HG03097 (cell line): ENCODE data around the gene ODAD4.
A peak's percentile ranks its signal among the peaks of the same experiment; 100 is the strongest.
"Not testable (repeated sequence)": the region's sequence is repeated elsewhere in the genome, so short reads cannot be mapped to it uniquely, and the experiment has no call there.

Experiments used
- ATAC-seq: cut with Tn5 transposase; IDR thresholded peaks from one replicate; pipeline ENCODE4 v1.9.1; 2021; ENCODE audit not compliant: unreplicated experiment, low FRiP score

The ODAD4 gene

GRCh38 chr17:41912925-41913324 lies 17.5 kb upstream of the ODAD4 start:
- ATAC-seq = no peak

GRCh38 chr17:41913798-41914197 lies 16.6 kb upstream of the ODAD4 start:
- no peak for ATAC-seq

DNA sequence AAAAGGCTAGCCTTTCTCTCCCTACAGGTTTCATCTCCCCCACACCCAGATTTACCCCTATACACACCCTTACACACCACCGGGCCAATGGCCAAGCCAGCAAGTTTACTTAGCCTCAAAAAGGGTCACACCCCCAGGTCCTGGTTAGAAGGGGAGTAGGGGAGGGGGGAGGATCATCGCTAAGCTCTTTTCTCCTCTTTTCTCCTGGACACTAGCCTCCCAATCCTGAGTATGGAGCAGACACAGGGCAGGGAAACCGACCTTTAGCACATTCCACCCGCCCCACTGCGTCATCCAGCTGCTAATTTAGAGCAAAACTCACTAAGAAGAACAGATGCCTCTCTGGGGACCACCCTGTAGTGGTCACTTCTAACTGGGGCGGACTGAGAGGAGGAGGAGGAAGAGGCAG lies 16.1 kb upstream of the ODAD4 start:
- ATAC-seq = no peak

GRCh38 chr17:41915020-41915419 lies 15.4 kb upstream of the ODAD4 start:
- no peak for ATAC-seq

DNA sequence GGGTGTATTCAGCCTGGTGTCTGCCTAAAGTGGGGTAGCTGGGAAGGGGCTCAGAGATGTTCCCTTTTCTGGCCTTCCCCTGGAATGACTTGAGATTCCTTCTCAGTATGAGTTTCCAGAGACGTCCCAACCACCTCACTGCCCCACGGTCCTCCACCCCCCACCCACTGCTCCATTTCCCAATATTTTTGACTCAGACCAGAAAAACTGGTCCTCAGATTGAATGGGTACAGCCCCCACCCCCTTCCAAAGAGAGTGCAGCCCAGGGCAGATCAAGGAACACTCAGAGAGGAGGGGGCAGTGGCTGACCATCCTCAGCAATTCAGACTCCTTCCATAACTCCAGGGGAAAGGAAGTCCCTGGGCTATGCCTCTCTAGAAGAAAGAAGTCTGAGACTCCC lies 14.9 kb upstream of the ODAD4 start:
- no peak for ATAC-seq

GRCh38 chr17:41917192-41917591 lies 13.2 kb upstream of the ODAD4 start:
- no peak for ATAC-seq

- ATAC-seq = no peak
Observed at GRCh38 chr17:41917679-41918313, 12.6 kb upstream of the ODAD4 start.

DNA sequence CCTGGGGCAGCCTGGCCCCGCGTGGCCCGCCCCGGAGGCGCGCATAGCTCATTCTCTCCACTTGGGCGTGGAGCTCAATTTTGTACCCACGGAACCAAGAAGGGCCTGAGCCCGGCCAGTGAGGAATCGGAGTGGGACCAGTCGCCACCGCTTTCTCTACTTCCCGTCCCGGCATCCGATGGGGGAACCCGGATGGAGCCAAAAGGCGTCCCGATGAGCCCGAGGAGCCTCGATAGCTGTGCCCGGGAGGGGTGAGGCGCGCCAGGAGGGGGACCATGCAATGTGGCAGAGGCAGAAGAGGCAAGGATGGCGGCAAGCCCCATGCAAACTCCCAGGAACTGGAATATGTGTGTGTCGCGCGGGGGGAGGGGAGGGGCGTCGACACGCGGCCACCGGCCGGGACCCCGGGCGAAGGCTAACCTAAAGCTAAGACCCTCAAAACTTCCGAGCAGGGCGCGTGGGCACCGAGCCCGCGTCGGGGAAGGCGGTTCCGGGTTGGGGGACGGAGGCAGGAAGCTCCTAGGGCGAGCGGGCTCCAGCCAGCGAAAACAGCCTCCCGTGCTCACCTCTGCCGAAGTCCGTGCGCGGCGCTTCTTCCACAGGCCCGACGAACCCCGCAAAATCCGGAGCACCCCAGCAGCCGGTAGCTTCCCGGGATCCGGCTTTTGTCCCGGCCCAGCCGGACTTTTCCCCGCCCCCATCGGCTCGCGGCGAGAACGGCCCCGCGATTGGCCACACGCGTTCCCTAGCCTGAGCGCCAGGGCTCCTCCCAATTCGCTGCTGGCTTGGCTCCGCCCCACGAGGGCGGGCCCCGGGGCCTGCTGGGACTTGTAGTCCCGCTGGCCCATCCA lies 11.9 kb upstream of the ODAD4 start, which contains the start of gene ACLY:
ACLY (minus strand) TSS at position 638 of the 851 bp plus-strand sequence. CDS start 5,078 bp downstream, outside the sequence.
- ATAC-seq = peak; percentile 85

DNA sequence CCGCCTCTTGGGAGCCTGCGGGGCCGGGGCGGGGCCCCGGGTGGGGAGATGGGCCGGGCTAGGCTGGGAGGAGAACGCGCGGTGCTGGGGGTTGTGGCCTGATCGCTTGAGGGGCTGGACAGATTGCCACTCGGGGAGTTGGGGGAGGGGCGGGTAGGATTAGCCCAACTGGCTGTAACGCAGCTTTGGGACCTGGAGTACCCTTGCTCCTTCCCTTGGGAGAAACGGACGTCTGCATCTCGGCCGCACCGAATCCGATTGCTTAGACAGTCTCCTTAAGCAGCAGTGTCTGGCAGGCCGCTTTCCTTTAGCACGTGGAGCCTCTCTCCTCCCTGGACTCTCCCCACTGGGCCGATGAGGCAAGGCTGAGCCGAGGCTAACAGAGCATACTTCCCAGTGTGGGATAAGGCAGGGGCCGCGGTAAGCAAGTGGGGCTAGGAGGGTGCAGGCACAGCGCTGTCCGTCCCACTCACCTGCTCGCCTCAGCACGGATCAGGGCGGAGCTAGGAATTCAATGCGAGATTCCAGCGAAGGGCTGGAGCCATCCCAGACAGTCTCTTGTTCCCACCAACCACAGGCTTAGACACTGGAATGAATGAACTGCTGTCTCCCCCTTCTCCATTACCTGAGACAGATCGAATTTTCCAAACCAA lies 11.1 kb upstream of the ODAD4 start:
- ATAC-seq = no peak

- ATAC-seq = no peak
Observed at GRCh38 chr17:41919840-41920579, 10.4 kb upstream of the ODAD4 start.

- no peak for ATAC-seq
Observed at GRCh38 chr17:41920580-41920955, 9.8 kb upstream of the ODAD4 start.

GRCh38 chr17:41925991-41926590 lies 4.3 kb upstream of the ODAD4 start:
- no peak for ATAC-seq

DNA sequence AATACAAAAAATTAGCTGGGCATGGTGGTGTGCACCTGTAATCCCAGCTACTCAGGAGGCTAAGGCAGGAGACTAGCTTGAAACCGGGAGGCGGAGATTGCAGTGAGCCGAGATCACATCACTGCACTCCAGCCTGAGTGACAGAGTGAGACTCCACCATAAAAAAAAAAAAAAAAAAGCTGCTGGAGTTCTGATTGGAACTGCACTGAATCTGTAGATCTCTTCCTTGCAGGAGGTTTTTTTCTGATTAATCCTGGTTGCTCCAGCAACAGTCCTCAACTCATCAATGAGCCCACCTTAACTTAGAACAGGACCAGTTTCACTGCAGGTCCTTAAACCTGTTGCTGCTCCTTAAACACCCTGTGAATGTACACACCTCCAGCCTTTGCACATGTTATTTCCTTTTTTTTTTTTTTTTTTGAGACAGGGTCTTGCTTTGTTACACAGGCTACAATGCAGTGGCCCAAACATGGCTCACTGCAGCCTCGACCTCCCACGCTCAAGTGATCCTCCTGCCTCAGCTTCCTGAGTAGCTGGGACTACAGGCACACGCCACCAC lies 1.6 kb upstream of the ODAD4 start:
- no peak for ATAC-seq

DNA sequence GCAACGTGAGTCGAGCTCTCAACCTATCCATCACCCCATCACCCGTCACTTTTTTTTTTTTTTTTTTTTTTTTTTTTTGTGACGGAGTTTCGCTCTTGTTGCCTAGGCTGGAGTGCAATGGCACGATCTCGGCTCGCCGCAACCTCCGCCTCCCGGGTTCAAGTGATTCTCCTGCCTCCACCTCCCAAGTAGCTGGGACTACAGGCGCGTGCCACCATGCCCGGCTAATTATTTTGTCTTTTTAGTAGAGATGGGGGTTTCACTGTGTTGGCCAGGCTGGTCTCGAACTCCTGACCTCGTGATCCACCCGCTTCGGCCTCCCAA lies 378 bp downstream of the ODAD4 start:
- not testable (repeated sequence) for ATAC-seq

DNA sequence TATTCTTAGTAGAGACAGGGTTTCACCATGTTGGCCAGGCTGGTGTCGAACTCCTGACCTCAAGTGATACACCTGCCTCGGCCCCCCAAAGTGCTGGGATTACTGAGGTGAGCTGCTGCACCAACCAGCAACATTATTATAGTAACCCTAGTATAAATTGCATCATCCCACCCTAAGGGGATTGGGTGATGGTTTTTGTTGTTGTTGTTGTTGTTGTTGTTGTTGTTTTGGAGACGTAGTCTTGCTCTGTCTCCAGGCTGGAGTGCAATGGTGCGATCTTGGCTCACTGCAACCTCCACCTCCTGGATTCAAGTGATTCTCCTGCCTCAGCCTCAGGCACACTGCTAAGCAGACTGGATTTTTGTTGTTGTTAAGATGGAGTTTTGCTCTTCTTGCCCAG lies 1.3 kb downstream of the ODAD4 start:
- ATAC-seq = not testable (repeated sequence)

DNA sequence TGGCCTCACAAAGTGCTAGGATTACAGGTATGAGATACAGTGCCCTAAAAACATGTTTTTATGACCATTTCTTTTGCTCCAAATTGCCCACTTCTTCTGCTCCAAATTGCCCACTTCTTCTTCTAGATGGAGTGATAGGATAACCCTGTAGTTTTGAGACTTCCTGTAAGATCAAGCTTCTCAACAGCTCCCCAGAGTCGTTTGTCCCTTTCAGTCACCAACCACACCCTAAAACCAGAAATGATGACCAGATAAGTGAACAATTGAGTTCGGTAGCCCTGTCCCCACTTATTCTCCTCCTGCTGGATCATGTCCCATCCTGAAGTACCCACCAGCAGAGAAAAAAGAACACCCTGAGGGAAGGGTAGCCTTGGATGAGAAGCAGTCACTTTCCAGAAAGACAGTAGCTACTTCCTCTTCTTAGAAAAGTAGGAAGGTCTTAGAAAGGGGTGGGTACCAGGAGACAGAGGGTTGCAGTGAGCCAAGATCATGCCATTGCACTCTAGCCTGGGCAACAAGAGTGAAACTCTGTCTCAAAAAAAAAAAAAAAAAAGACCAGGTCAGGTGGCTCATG lies 2.5 kb downstream of the ODAD4 start:
- ATAC-seq = no peak

- ATAC-seq = no peak
Observed at GRCh38 chr17:41935641-41936040, 5.2 kb downstream of the ODAD4 start.

- no peak for ATAC-seq
Observed at GRCh38 chr17:41937970-41938954, 7.8 kb downstream of the ODAD4 start.
